Fibroblast of peridontal ligament (primary cell): ENCODE data around the gene SLC37A1.

Source experiments
- DNase-seq: peaks from one replicate; pipeline ENCODE4 v3.0.0-alpha.2; 2010; ENCODE audit errors: extremely low read depth

SLC37A1 gene

GRCh38 chr21:42574234-42575027 lies 60.8 kb downstream of the SLC37A1 start:
- peak; percentile 6 for DNase-seq

- no peak for DNase-seq
Observed at GRCh38 chr21:42575111-42575510, 61.5 kb downstream of the SLC37A1 start.

- DNase-seq: no peak
Observed at GRCh38 chr21:42576639-42577038, 63.0 kb downstream of the SLC37A1 start.

- DNase-seq: no peak
Observed at GRCh38 chr21:42578034-42578433, 64.4 kb downstream of the SLC37A1 start.

GRCh38 chr21:42578761-42579415 lies 65.2 kb downstream of the SLC37A1 start:
- DNase-seq: no peak

GRCh38 chr21:42579456-42580075 lies 65.9 kb downstream of the SLC37A1 start:
- DNase-seq: no peak

- DNase-seq: no peak
Observed at GRCh38 chr21:42580076-42580792, 66.6 kb downstream of the SLC37A1 start.

- no peak for DNase-seq
Observed at GRCh38 chr21:42580793-42581321, 67.2 kb downstream of the SLC37A1 start.

- DNase-seq: no peak
Observed at GRCh38 chr21:42581336-42581992, 67.8 kb downstream of the SLC37A1 start.

GRCh38 chr21:42581993-42582786 lies 68.5 kb downstream of the SLC37A1 start:
- DNase-seq: no peak

GRCh38 chr21:42582787-42583476 lies 69.3 kb downstream of the SLC37A1 start:
- DNase-seq: no peak

GRCh38 chr21:42583477-42584295 lies 70.0 kb downstream of the SLC37A1 start:
- DNase-seq: no peak

- no peak for DNase-seq
Observed at GRCh38 chr21:42584296-42584641, 70.6 kb downstream of the SLC37A1 start.

GRCh38 chr21:42585881-42586280 lies 72.2 kb downstream of the SLC37A1 start:
- no peak for DNase-seq

- DNase-seq: no peak
Observed at GRCh38 chr21:42586406-42586805, 72.8 kb downstream of the SLC37A1 start.

- no peak for DNase-seq
Observed at GRCh38 chr21:42587036-42587435, 73.4 kb downstream of the SLC37A1 start.

GRCh38 chr21:42590431-42591131 lies 76.9 kb downstream of the SLC37A1 start:
- DNase-seq: no peak

- no peak for DNase-seq
Observed at GRCh38 chr21:42591170-42591869, 77.7 kb downstream of the SLC37A1 start.
